ENCODE results near the gene CDH13.

DNA sequence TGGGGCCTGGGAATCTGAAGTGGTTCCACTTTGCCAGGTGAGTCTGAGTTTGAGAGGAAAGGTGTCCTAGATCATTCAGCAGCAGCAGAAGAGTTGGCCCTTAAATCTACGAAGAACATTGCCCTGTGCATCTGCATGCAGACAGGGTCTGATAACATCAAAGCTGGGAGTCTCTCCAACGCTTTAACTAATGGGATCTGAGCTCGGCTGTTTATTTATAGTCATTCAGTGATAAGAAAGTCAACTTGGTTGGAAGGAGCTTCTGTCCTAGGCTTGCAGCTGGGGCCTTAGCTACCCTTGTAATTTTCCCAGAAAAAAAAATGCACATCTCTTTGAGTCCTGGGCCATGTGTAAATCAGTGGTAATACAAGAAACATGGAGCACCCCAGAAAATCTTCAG, 763.0 kb downstream of the CDH13 start:
- TF ChIP-seq, protein P1, sequence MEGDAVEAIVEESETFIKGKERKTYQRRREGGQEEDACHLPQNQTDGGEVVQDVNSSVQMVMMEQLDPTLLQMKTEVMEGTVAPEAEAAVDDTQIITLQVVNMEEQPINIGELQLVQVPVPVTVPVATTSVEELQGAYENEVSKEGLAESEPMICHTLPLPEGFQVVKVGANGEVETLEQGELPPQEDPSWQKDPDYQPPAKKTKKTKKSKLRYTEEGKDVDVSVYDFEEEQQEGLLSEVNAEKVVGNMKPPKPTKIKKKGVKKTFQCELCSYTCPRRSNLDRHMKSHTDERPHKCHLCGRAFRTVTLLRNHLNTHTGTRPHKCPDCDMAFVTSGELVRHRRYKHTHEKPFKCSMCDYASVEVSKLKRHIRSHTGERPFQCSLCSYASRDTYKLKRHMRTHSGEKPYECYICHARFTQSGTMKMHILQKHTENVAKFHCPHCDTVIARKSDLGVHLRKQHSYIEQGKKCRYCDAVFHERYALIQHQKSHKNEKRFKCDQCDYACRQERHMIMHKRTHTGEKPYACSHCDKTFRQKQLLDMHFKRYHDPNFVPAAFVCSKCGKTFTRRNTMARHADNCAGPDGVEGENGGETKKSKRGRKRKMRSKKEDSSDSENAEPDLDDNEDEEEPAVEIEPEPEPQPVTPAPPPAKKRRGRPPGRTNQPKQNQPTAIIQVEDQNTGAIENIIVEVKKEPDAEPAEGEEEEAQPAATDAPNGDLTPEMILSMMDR (IDR thresholded peaks at IDR 0.05), result no peak
- no peak for TF ChIP-seq POLR2A (IDR thresholded peaks at IDR 0.05)

Measured in thyroid gland (tissue), 4 donors.